Gastrocnemius medialis (tissue), 4 donors: ENCODE results near the gene SEMA3G.

Source experiments
- CTCF ChIP-seq, 5 experiments: fragments of 450-650 bp in 3 of 5; fragments of 200-600 bp in 2 of 5; sonication (generic) in 2 of 5; IDR thresholded peaks in 4 of 5; conservative IDR thresholded peaks in 1 of 5; 1 replicate in 4 of 5; 2 replicates in 1 of 5; pipeline ENCODE4 v1.5.1; 2016 to 2019; ENCODE audit warnings: antibody characterized with exemption in 5 of 5, mild to moderate bottlenecking in 3 of 5, moderate library complexity in 3 of 5
- POLR2A ChIP-seq, 2 donors: fragments of 450-650 bp; IDR thresholded peaks; one replicate each; pipeline ENCODE4 v1.6.1; 2017; ENCODE audit warnings: antibody characterized with exemption in 2 of 2, mild to moderate bottlenecking in 2 of 2, moderate library complexity in 2 of 2

- no peak for TF ChIP-seq CTCF (IDR thresholded peaks at IDR 0.05 in 4 of 5, conservative IDR thresholded peaks at IDR 0.05 in 1 of 5)
- no peak for TF ChIP-seq POLR2A (IDR thresholded peaks at IDR 0.05)
Measured at GRCh38 chr3:52490939-52491526, 46.1 kb upstream of the SEMA3G start.
